ENCODE data around the gene GPR148. TPM values are rescaled to one million over a fixed set of nuclear protein-coding genes. Genes with fewer than 3 reads are reported as not detected.

The GPR148 gene
- total RNA-seq, 1 experiment from 2014 or later = not detected

- H3K14ac ChIP-seq (ENCODE audit: insufficient read depth, low read length) = no peak overlapping the region
- no peak for TF ChIP-seq CTCF (conservative IDR thresholded peaks at IDR 0.05)
- no peaks in the 10 kb centered on the region for H3K23me2 ChIP-seq (ENCODE audit: insufficient read length, low read depth, low read length, poor library complexity, severe bottlenecking)
- no peak overlapping the region for H4K91ac ChIP-seq (ENCODE audit: insufficient read length, low read depth, low read length)
- H3K27ac ChIP-seq (ENCODE audit: insufficient read length, low read depth, low read length) = no peak overlapping the region
- no peak overlapping the region for H3K9ac ChIP-seq (ENCODE audit: extremely low read depth, insufficient read length, low read length)
- Mint-ChIP-seq H3K4me3 (no peak overlapping the region), H3K27ac (no peak overlapping the region), H3K36me3 (ENCODE audit: insufficient read depth in 1 of 3, low read depth in 3 of 3) (no peaks in the 10 kb centered on the region), H3K4me1 (no peaks in the 10 kb centered on the region), H3K9me3 (no peaks in the 10 kb centered on the region), H3K27me3 (ENCODE audit: low read depth) (peaks cover 15% of the 10 kb centered on the region)
- H4K8ac ChIP-seq (replicated peaks; ENCODE audit: insufficient read length, low read depth, low read length) = no peak overlapping the region
- H2AFZ ChIP-seq (ENCODE audit: low read length) = no peak overlapping the region
- H3K4ac ChIP-seq (ENCODE audit: low read depth, low read length) = no peak overlapping the region
- no peak overlapping the region for H3T11ph ChIP-seq (ENCODE audit: low read length)
- no peaks in the 10 kb centered on the region for H3K4me1 ChIP-seq (ENCODE audit: insufficient read depth, low read length)
- no peak overlapping the region for H3K23ac ChIP-seq (ENCODE audit: insufficient read length, low read depth, low read length)
- H4K20me1 ChIP-seq (ENCODE audit: control insufficient read depth, insufficient read depth, insufficient read length) = no peaks in the 10 kb centered on the region
- no peaks in the 10 kb centered on the region for H3K9me3 ChIP-seq (ENCODE audit: control insufficient read depth, low read depth, low read length)
- no peak overlapping the region for H2BK20ac ChIP-seq (ENCODE audit: low read depth, low read length, poor library complexity, severe bottlenecking)
- H2BK120ac ChIP-seq (ENCODE audit: low read depth, low read length, poor library complexity, severe bottlenecking) = no peak overlapping the region
- no peak overlapping the region for H2BK15ac ChIP-seq (ENCODE audit: low read depth, low read length)
- no peak overlapping the region for H3K56ac ChIP-seq (ENCODE audit: insufficient read length, low read depth, low read length)
- H3K79me2 ChIP-seq (ENCODE audit: insufficient read depth, low read length) = no peaks in the 10 kb centered on the region
- no CpG with 5 or more reads among the region's 12 CpGs for WGBS (ENCODE audit: extremely low coverage, insufficient read length, low lambda C conversion rate)
- H3K79me1 ChIP-seq (ENCODE audit: insufficient read depth, low read depth, low read length, poor library complexity, severe bottlenecking) = no peaks in the 10 kb centered on the region
- no peak overlapping the region for H2AK5ac ChIP-seq (ENCODE audit: insufficient read length, low read length)
- no peak overlapping the region for H4K5ac ChIP-seq (ENCODE audit: insufficient read length, low read depth, low read length)
- no peak overlapping the region for H3K4me2 ChIP-seq (ENCODE audit: insufficient read depth, insufficient read length, low read length)
- H3K27me3 ChIP-seq (ENCODE audit: insufficient read depth, low read length) = no peaks in the 10 kb centered on the region
- no peak for DNase-seq
- no peak overlapping the region for H2BK5ac ChIP-seq (ENCODE audit: insufficient read length, low read length)
- H3K18ac ChIP-seq (ENCODE audit: insufficient read length, low read depth, low read length) = no peak overlapping the region
- H2BK12ac ChIP-seq (ENCODE audit: insufficient read length, low read depth, low read length) = no peak overlapping the region
These were observed 34.5 kb downstream of the GPR148 start for GRCh38 chr2:130763405-130763804.

Measured in H9 (cell line).